HCT116 (cell line): ENCODE results near the gene CRYBB1. TPM values are rescaled to one million over a fixed set of nuclear protein-coding genes. Genes with fewer than 3 reads are reported as not detected.

Experiments used
- ATAC-seq: fragments of 200-7000 bp; cut with Tn5 transposase; 2 replicates; pipeline ENCODE4 v1.9.1; 2020; ENCODE audit warnings: mild to moderate bottlenecking, moderate library complexity
- BruUV-seq: library from RNA; stranded (reverse); fragments of 400-500 nt; replicated peaks from 2 replicates; lab custom pipeline; 2021; lab: Mats Ljungman, UMichigan
- CTCF ChIA-PET: fragments of 300-600 bp; sonication (Branson Sonifier 250); formaldehyde crosslinking; loops from one replicate; lab custom pipeline; 2021; ENCODE audit warnings: antibody characterized with exemption; lab: Charles Lee
- POLR2A ChIA-PET: fragments of 300-600, 350-600 bp; sonication (Branson Sonifier 250); formaldehyde crosslinking; loops from one replicate; lab custom pipeline; 2021; ENCODE audit warnings: antibody characterized with exemption; lab: Charles Lee
- RAD21 ChIA-PET, 2 experiments: fragments of 300-600 bp; sonication (Branson Sonifier 250); formaldehyde crosslinking; loops; one replicate each; lab custom pipeline; 2023; ENCODE audit warnings: low total read pairs in 2 of 2; ENCODE audit not compliant: uncharacterized antibody in 2 of 2, unreplicated experiment in 2 of 2, low non-redundant PET in 1 of 2; lab: Charles Lee
- DNase-seq: peaks from one replicate; pipeline ENCODE4 v3.0.0-alpha.2; 2010; ENCODE audit warnings: low read depth, low spot score
- H2AFZ ChIP-seq: fragments of 200-600 bp; shearing (Covaris generic), sonication (generic); 2 replicates; pipeline ENCODE4 v1.6.1; 2017; ENCODE audit warnings: low read depth, mixed run types, mixed read lengths, antibody characterized with exemption, low read length; ENCODE audit not compliant: poor library complexity, severe bottlenecking
- H3K27ac ChIP-seq: 2 replicates; pipeline ENCODE4 v1.5.1; 2012; ENCODE audit warnings: low read depth, low read length
- H3K27me3 ChIP-seq: fragments of 200-600 bp; sonication (generic); 2 replicates; pipeline ENCODE4 v1.6.1; 2016; ENCODE audit warnings: mixed run types, low read length, mixed read lengths; ENCODE audit not compliant: insufficient read depth
- H3K36me3 ChIP-seq, 2 experiments: fragments of 200-500 bp in 1 of 2; fragments of 200-600 bp in 1 of 2; sonication (Bioruptor generic) in 1 of 2; sonication (generic) in 1 of 2; 2 replicates each; pipeline versions ENCODE4 v1.5.1 to v1.6.1; 2014 to 2016; ENCODE audit warnings: low read length in 2 of 2, inconsistent platforms in 1 of 2, mixed read lengths in 1 of 2, mixed run types in 1 of 2; ENCODE audit not compliant: insufficient read depth in 2 of 2, control insufficient read depth in 1 of 2
- H3K4me1 ChIP-seq, 2 experiments: fragments of 200-600 bp in 1 of 2; sonication (generic) in 1 of 2; 2 replicates each; pipeline versions ENCODE4 v1.5.1 to v1.6.1; 2012 to 2017; ENCODE audit warnings: low read length in 2 of 2, inconsistent platforms in 1 of 2, mild to moderate bottlenecking in 1 of 2, mixed read lengths in 1 of 2, mixed run types in 1 of 2, moderate library complexity in 1 of 2; ENCODE audit not compliant: insufficient read depth in 2 of 2, control insufficient read depth in 1 of 2
- H3K4me2 ChIP-seq: fragments of 200-600 bp; sonication (generic); 2 replicates; pipeline ENCODE4 v1.6.1; 2017; ENCODE audit warnings: mixed run types, low read length, mixed read lengths
- H3K4me3 ChIP-seq, 2 experiments: fragments of 200-600 bp in 1 of 2; sonication (generic) in 1 of 2; replicated peaks in 1 of 2; 2 replicates each; pipeline ENCODE4 v1.5.1; 2011 to 2016; ENCODE audit warnings: low read length in 2 of 2, control low read depth in 1 of 2, low read depth in 1 of 2, mild to moderate bottlenecking in 1 of 2, mixed read lengths in 1 of 2, mixed run types in 1 of 2
- H3K79me2 ChIP-seq: fragments of 200-600 bp; sonication (generic); 2 replicates; pipeline ENCODE4 v1.6.1; 2017; ENCODE audit warnings: mild to moderate bottlenecking, mixed run types, low read length, moderate library complexity, mixed read lengths; ENCODE audit not compliant: insufficient read depth
- H3K9ac ChIP-seq: fragments of 200-600 bp; sonication (generic); 2 replicates; pipeline ENCODE4 v1.6.1; 2016; ENCODE audit warnings: low read length, mixed read lengths
- H3K9me2 ChIP-seq: fragments of 200-600 bp; sonication (generic), shearing (Covaris generic); 2 replicates; pipeline ENCODE4 v1.6.1; 2017; ENCODE audit warnings: mixed run types, mild to moderate bottlenecking, moderate library complexity; ENCODE audit not compliant: insufficient read depth
- H3K9me3 ChIP-seq, 2 experiments: fragments of 200-500 bp in 1 of 2; fragments of 200-600 bp in 1 of 2; sonication (Bioruptor generic) in 1 of 2; sonication (generic) in 1 of 2; 2 replicates each; pipeline ENCODE4 v1.6.1; 2014 to 2017; ENCODE audit warnings: low read length in 2 of 2, mixed read lengths in 2 of 2, inconsistent platforms in 1 of 2, low read depth in 1 of 2, mild to moderate bottlenecking in 1 of 2, mixed run types in 1 of 2, moderate library complexity in 1 of 2; ENCODE audit not compliant: control insufficient read depth in 1 of 2, insufficient read depth in 1 of 2
- H4K20me1 ChIP-seq: fragments of 200-600 bp; sonication (generic), shearing (Covaris generic); 2 replicates; pipeline ENCODE4 v1.6.1; 2017; ENCODE audit warnings: mixed run types, mild to moderate bottlenecking, moderate library complexity; ENCODE audit not compliant: insufficient read depth
- CEBPB ChIP-seq: IDR thresholded peaks from 2 replicates; pipeline ENCODE4 v1.6.1; 2012; ENCODE audit warnings: low read depth
- CTCF ChIP-seq, 3 experiments: fragments of 200-600 bp in 1 of 3; sonication (generic) in 1 of 3; IDR thresholded peaks in 2 of 3; conservative IDR thresholded peaks in 1 of 3; 2 replicates each; pipeline ENCODE4 v1.5.1; 2012 to 2017; ENCODE audit warnings: low read depth in 2 of 3, low read length in 2 of 3, antibody characterized with exemption in 1 of 3, borderline replicate concordance in 1 of 3, control low read depth in 1 of 3, mild to moderate bottlenecking in 1 of 3, mixed read lengths in 1 of 3, mixed run types in 1 of 3, moderate library complexity in 1 of 3; ENCODE audit not compliant: insufficient read depth in 1 of 3
- EGR1 ChIP-seq: IDR thresholded peaks from 2 replicates; pipeline ENCODE4 v1.6.1; 2012; ENCODE audit warnings: low read depth
- EZH2 ChIP-seq: fragments of 200-600 bp; sonication (generic); IDR thresholded peaks from 2 replicates; pipeline ENCODE4 v1.6.1; 2017; ENCODE audit warnings: antibody characterized with exemption, mixed run types
- EZH2phosphoT487 ChIP-seq: fragments of 200-600 bp; IDR thresholded peaks from 2 replicates; pipeline ENCODE4 v1.6.1; 2018; ENCODE audit warnings: antibody characterized with exemption, borderline replicate concordance
- FOSL1 ChIP-seq: IDR thresholded peaks from 2 replicates; pipeline ENCODE4 v1.6.1; 2012; ENCODE audit warnings: low read depth
- JUND ChIP-seq: IDR thresholded peaks from 2 replicates; pipeline ENCODE4 v1.6.1; 2012
- RAD21 ChIP-seq: IDR thresholded peaks from 2 replicates; pipeline ENCODE4 v1.6.1; 2012; ENCODE audit warnings: low read depth, mild to moderate bottlenecking
- SIN3A ChIP-seq: IDR thresholded peaks from 2 replicates; pipeline ENCODE4 v1.6.1; 2012; ENCODE audit warnings: low read depth
- TCF7L2 ChIP-seq: IDR thresholded peaks from 2 replicates; pipeline ENCODE4 v1.7.0; 2011; ENCODE audit warnings: borderline replicate concordance, inconsistent platforms; ENCODE audit not compliant: insufficient read depth, insufficient read length; ENCODE audit errors: extremely low read depth
- YY1 ChIP-seq: IDR thresholded peaks from 2 replicates; pipeline ENCODE4 v1.6.1; 2011; ENCODE audit warnings: low read length, low read depth, moderate library complexity, mild to moderate bottlenecking; ENCODE audit not compliant: insufficient replicate concordance; ENCODE audit errors: extremely low read depth
- ZNF274 ChIP-seq: fragments of 200-500 bp; sonication (Bioruptor generic); IDR thresholded peaks from 2 replicates; pipeline ENCODE4 v1.6.1; 2014; ENCODE audit warnings: mild to moderate bottlenecking, low read depth, low read length, inconsistent platforms
- intact Hi-C: fragments of 100-400 bp; cut with micrococcal nuclease; formaldehyde crosslinking; loops from 2 replicates; pipeline ENCODE4 v1.10.0; 2022
- total RNA-seq: library from RNA; stranded (reverse); gene quantifications from one replicate; pipeline ENCODE4 v1.2.1, GENCODE V29; 2021; ENCODE audit not compliant: unreplicated experiment
- TF ChIP-seq, protein P1 (sequence below): IDR thresholded peaks from 2 replicates; pipeline ENCODE4 v1.6.1; 2012; ENCODE audit warnings: low read depth

CRYBB1 gene
- total RNA-seq, 1 experiment from 2014 or later, result not detected

DNA sequence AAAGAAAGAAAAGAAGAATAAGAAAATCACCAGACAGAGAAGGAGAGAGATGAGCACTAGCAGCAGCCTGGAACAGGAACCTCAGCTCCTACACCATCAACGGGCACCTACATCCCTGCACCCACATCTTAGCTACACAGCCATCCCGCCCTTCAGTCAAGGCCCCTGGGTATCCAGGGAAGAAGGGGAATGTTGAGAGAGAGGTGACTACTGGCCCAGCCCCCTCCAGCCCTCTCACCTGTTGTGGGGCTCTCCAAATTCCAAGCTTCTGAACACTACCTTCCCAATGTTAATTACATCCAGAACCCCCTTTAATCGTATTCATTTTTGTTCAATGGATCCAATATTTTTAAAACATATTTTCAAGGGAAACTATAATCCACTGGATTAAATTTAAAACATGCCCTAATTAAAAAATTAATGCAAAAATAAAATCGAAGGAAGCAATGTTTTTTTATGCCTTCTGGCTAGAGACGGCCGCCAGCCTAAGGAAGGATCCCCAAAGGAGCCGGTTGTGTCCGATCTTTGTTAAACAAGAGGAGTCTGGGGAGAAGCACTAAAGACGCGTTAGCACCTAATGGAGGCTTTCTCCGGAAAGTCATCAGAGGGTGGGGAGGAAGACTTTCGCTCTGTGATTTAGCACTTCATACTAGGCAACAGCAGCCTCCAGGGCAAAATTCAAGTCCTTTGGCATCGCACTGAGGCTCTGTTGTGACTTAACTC, 37.4 kb downstream of the CRYBB1 start:
- Histone ChIP-seq H3K4me3 (no peak overlapping the region), H2AFZ (no peak overlapping the region), H3K79me2 (peaks cover 7% of the 10 kb centered on the region; the same call in 1 of the 2 replicates), H3K9me2 (no peaks in the 10 kb centered on the region), H3K36me3 (no peaks in the 10 kb centered on the region), H3K4me2 (no peak overlapping the region), H3K9me3 (no peaks in the 10 kb centered on the region), H3K4me1 (peaks cover 0 to 4% of the 10 kb centered on the region in 2 experiments; a peak in 2 of 4 replicates), H4K20me1 (no peaks in the 10 kb centered on the region), H3K9ac (no peak overlapping the region), H3K27me3 (no peaks in the 10 kb centered on the region), H3K27ac (no peak overlapping the region)
- no peak for TF ChIP-seq JUND
- TF ChIP-seq EZH2, result no peak
- no peak for TF ChIP-seq SIN3A
- no peak for TF ChIP-seq CEBPB
- no peak for TF ChIP-seq CTCF (IDR thresholded peaks at IDR 0.05 in 2 of 3, conservative IDR thresholded peaks at IDR 0.05 in 1 of 3; ENCODE audit: borderline replicate concordance in 1 of 3, insufficient read depth in 1 of 3, low read depth in 2 of 3, low read length in 2 of 3)
- no peak for TF ChIP-seq TCF7L2
- no peak for TF ChIP-seq EZH2phosphoT487
- no peak for TF ChIP-seq FOSL1
- no peak for TF ChIP-seq EGR1
- no peak for TF ChIP-seq YY1
- TF ChIP-seq RAD21, result no peak
- TF ChIP-seq ZNF274, result no peak
- TF ChIP-seq, protein P1, sequence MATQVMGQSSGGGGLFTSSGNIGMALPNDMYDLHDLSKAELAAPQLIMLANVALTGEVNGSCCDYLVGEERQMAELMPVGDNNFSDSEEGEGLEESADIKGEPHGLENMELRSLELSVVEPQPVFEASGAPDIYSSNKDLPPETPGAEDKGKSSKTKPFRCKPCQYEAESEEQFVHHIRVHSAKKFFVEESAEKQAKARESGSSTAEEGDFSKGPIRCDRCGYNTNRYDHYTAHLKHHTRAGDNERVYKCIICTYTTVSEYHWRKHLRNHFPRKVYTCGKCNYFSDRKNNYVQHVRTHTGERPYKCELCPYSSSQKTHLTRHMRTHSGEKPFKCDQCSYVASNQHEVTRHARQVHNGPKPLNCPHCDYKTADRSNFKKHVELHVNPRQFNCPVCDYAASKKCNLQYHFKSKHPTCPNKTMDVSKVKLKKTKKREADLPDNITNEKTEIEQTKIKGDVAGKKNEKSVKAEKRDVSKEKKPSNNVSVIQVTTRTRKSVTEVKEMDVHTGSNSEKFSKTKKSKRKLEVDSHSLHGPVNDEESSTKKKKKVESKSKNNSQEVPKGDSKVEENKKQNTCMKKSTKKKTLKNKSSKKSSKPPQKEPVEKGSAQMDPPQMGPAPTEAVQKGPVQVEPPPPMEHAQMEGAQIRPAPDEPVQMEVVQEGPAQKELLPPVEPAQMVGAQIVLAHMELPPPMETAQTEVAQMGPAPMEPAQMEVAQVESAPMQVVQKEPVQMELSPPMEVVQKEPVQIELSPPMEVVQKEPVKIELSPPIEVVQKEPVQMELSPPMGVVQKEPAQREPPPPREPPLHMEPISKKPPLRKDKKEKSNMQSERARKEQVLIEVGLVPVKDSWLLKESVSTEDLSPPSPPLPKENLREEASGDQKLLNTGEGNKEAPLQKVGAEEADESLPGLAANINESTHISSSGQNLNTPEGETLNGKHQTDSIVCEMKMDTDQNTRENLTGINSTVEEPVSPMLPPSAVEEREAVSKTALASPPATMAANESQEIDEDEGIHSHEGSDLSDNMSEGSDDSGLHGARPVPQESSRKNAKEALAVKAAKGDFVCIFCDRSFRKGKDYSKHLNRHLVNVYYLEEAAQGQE, result no peak
- POLR2A ChIA-PET, result no interaction called here
- DNase-seq, result no peak
- RAD21 ChIA-PET, result no interaction called here
- intact Hi-C loops, result no loop called here
- CTCF ChIA-PET, result no interaction called here
- no TSS peak for BruUV-seq
- ATAC-seq, result no peak
